H1 (cell line): Measurements from ENCODE around the gene NDUFA8. TPM values are rescaled to one million over a fixed set of nuclear protein-coding genes. Genes with fewer than 3 reads are reported as not detected.

ENCODE experiments used
- POLR2A ChIP-seq, 2 experiments: IDR thresholded peaks; 1 replicate in 1 of 2; 2 replicates in 1 of 2; pipeline ENCODE4 v1.6.1; 2011; ENCODE audit warnings: low read depth in 2 of 2, low read length in 2 of 2, mild to moderate bottlenecking in 2 of 2; ENCODE audit errors: control extremely low read depth in 1 of 2
- ZNF274 ChIP-seq: IDR thresholded peaks from 2 replicates; pipeline ENCODE4 v1.7.0; 2012; ENCODE audit warnings: low read length, borderline replicate concordance; ENCODE audit errors: extremely low read depth
- polyA plus RNA-seq, 7 experiments: library from polyadenylated mRNA; depleted of rRNA in 3 of 7; stranded (reverse) in 5 of 7; unstranded in 2 of 7; fragments of >200 nt in 5 of 7; fragments of 200-250 nt in 2 of 7; gene quantifications; 1 replicate in 5 of 7; 2 replicates in 1 of 7; 4 replicates in 1 of 7; pipeline versions ENCODE4 v1.2.1 to v1.2.3, GENCODE V29; 2011 to 2013; ENCODE audit warnings: missing spikeins in 2 of 7, mixed read lengths in 2 of 7
- total RNA-seq: library from RNA; stranded (reverse); fragmentation: NEBNext Ultra II Directional; extraction: Animal tissue kit (Norgen Biotek cat#: 25700); gene quantifications from 2 replicates; pipeline ENCODE4 v1.2.1, GENCODE V29; 2021

NDUFA8 gene
- total and polyA plus RNA-seq, 2 of the 8 experiments (the other 6 are each of a cell fraction or from before 2014, with no cell fraction given), result 61.0 to 73.8 TPM

GRCh38 chr9:122119166-122119521, 40.4 kb downstream of the NDUFA8 start (continued):
- no peak for TF ChIP-seq ZNF274
- TF ChIP-seq POLR2A (IDR thresholded peaks at IDR 0.05; ENCODE audit: control extremely low read depth in 1 of 2, low read depth in 2 of 2, low read length in 2 of 2), result no peak
